Measurements from ENCODE around the gene OSBP2. TPM values are rescaled to one million over a fixed set of nuclear protein-coding genes. Genes with fewer than 3 reads are reported as not detected.
"Not testable (repeated sequence)": the region's sequence is repeated elsewhere in the genome, so short reads cannot be mapped to it uniquely, and the experiment has no call there.

Gene OSBP2
- total RNA-seq, 1 donor from 2014 or later: 11.1 TPM

GRCh38 chr22:30705710-30706651, 11.3 kb downstream of the OSBP2 start:
- intact Hi-C loops (cut with DNase I): no loop called here
- ATAC-seq (no peak), DNase-seq (ENCODE audit: missing footprints) (no peak)

- ATAC-seq; intact Hi-C loops (cut with DNase I); DNase-seq (ENCODE audit: missing footprints): not testable (repeated sequence)
These were observed 15.3 kb downstream of the OSBP2 start for GRCh38 chr22:30709980-30710379.

GRCh38 chr22:30712094-30712493, 17.4 kb downstream of the OSBP2 start:
- ATAC-seq (no peak), DNase-seq (ENCODE audit: missing footprints) (no peak)
- intact Hi-C loops (cut with DNase I): no loop called here

GRCh38 chr22:30714062-30714461, 19.4 kb downstream of the OSBP2 start:
- intact Hi-C loops (cut with DNase I): no loop called here
- no peak for DNase-seq (ENCODE audit: missing footprints)
- no peak for ATAC-seq

GRCh38 chr22:30717331-30717921, 22.8 kb downstream of the OSBP2 start:
- ATAC-seq: no peak
- intact Hi-C loops (cut with DNase I): no loop called here

GRCh38 chr22:30717952-30718351, 23.3 kb downstream of the OSBP2 start:
- ATAC-seq (no peak), DNase-seq (ENCODE audit: missing footprints) (no peak)
- intact Hi-C loops (cut with DNase I): no loop called here

More at GRCh38 chr22:30717331-30717921, 22.8 kb downstream of the OSBP2 start:
- DNase-seq (ENCODE audit: missing footprints): no peak

- intact Hi-C loops (cut with DNase I): no loop called here
- DNase-seq (ENCODE audit: missing footprints) (no peak), ATAC-seq (no peak)
These were observed 23.8 kb downstream of the OSBP2 start for GRCh38 chr22:30718491-30718890.

- no peak for ATAC-seq
- no peak for DNase-seq (ENCODE audit: missing footprints)
- intact Hi-C loops (cut with DNase I): no loop called here
These were observed 24.3 kb downstream of the OSBP2 start for GRCh38 chr22:30718938-30719337.

- ATAC-seq (no peak), DNase-seq (ENCODE audit: missing footprints) (no peak)
- intact Hi-C loops (cut with DNase I): no loop called here
These were observed 25.7 kb downstream of the OSBP2 start for GRCh38 chr22:30720263-30720837.

- no peak for DNase-seq (ENCODE audit: missing footprints)
- no peak for ATAC-seq
These were observed 27.1 kb downstream of the OSBP2 start for GRCh38 chr22:30721741-30722140.

GRCh38 chr22:30728826-30729225, 34.2 kb downstream of the OSBP2 start:
- ATAC-seq (no peak), DNase-seq (ENCODE audit: missing footprints) (no peak)
- intact Hi-C loops (cut with DNase I): no loop called here

More at GRCh38 chr22:30721741-30722140, 27.1 kb downstream of the OSBP2 start:
- intact Hi-C loops (cut with DNase I): no loop called here

GRCh38 chr22:30731658-30732057, 37.0 kb downstream of the OSBP2 start:
- DNase-seq (ENCODE audit: missing footprints): no peak
- ATAC-seq: no peak
- intact Hi-C loops (cut with DNase I): no loop called here

GRCh38 chr22:30732426-30732825, 37.8 kb downstream of the OSBP2 start:
- ATAC-seq (no peak), DNase-seq (ENCODE audit: missing footprints) (no peak)
- intact Hi-C loops (cut with DNase I): no loop called here

GRCh38 chr22:30733181-30733631, 38.5 kb downstream of the OSBP2 start:
- ATAC-seq: no peak
- intact Hi-C loops (cut with DNase I): no loop called here
- no peak for DNase-seq (ENCODE audit: missing footprints)

GRCh38 chr22:30740007-30740406, 45.3 kb downstream of the OSBP2 start:
- intact Hi-C loops (cut with DNase I); DNase-seq (ENCODE audit: missing footprints); ATAC-seq: not testable (repeated sequence)

GRCh38 chr22:30740511-30740910, 45.8 kb downstream of the OSBP2 start:
- intact Hi-C loops (cut with DNase I); DNase-seq (ENCODE audit: missing footprints); ATAC-seq: not testable (repeated sequence)

GRCh38 chr22:30742291-30743256, 47.9 kb downstream of the OSBP2 start:
- DNase-seq (ENCODE audit: missing footprints) (no peak), ATAC-seq (no peak)
- intact Hi-C loops (cut with DNase I): no loop called here

GRCh38 chr22:30743257-30744020, 48.8 kb downstream of the OSBP2 start:
- no peak for DNase-seq (ENCODE audit: missing footprints)
- no peak for ATAC-seq
- intact Hi-C loops (cut with DNase I): no loop called here
